Epithelial cell of esophagus (primary cell): ENCODE results near the gene DCXR.

ENCODE experiments used
- DNase-seq: peaks from one replicate; pipeline ENCODE4 v3.0.0; 2010; ENCODE audit warnings: low read depth
- H3K4me3 ChIP-seq: 2 replicates; pipeline ENCODE4 v1.5.1; 2011; ENCODE audit warnings: mild to moderate bottlenecking, low read length, control low read depth
- CTCF ChIP-seq: IDR thresholded peaks from 2 replicates; pipeline ENCODE4 v1.5.1; 2011; ENCODE audit warnings: low read depth, mild to moderate bottlenecking, low read length, control low read depth, inconsistent platforms; ENCODE audit not compliant: insufficient read depth; ENCODE audit errors: missing control alignments

DCXR gene

DNA sequence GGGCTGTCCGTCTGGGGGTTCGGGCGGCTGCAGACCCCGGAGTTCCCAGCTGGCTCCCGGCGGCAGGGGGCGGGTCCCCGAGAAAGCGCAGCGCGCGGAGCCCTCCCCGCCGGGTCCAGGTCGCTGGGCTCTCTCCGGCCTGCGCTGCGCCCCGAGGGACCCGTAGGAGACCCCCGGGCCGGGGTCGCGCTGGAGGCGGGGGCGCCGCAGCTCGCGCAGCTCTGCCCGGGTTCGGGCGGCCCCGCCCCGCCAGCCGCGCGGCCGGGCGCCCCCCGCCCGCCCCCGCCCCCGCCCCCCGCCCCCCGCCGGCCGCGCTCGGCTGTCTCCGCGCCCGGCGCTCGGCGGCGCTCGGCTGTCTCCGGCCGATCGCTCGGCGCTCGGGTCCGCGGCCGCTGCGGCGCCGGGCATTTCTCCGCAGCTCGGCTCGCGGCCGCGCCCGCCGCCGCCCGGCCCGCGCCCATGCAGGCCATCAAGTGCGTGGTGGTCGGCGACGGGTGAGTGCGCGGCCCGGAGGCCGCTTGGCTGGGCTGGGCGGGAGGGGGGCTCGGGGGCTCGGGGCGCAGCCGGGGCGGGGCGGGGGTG lies 6.1 kb downstream of the DCXR start, which contains the start of gene RAC3:
Gene RAC3, plus strand, starts transcription at position 376 of the 582 bp plus-strand sequence. Its CDS starts 84 bp downstream, at position 460.
- DNase-seq, result peak; percentile 38
- no peak for TF ChIP-seq CTCF
- H3K4me3 ChIP-seq, result peak within 1 kb of the TSS; percentile 50

- peak overlapping the region; percentile 47 for H3K4me3 ChIP-seq
- peak; percentile 75 for TF ChIP-seq CTCF
- DNase-seq, result peak; percentile 91
These were observed 6.8 kb downstream of the DCXR start for GRCh38 chr17:82030470-82031302.

GRCh38 chr17:82029990-82030469 lies 7.5 kb downstream of the DCXR start:
- no peak overlapping the region for H3K4me3 ChIP-seq
- no peak for DNase-seq
- TF ChIP-seq CTCF, result no peak

- TF ChIP-seq CTCF, result no peak
These were observed 8.1 kb downstream of the DCXR start for GRCh38 chr17:82029391-82029790.

GRCh38 chr17:82028966-82029365 lies 8.5 kb downstream of the DCXR start:
- no peak for TF ChIP-seq CTCF
- DNase-seq, result no peak
- H3K4me3 ChIP-seq, result no peak overlapping the region

More at GRCh38 chr17:82029391-82029790, 8.1 kb downstream of the DCXR start:
- H3K4me3 ChIP-seq, result no peak overlapping the region
- DNase-seq, result no peak

GRCh38 chr17:82028246-82028645 lies 9.3 kb downstream of the DCXR start:
- TF ChIP-seq CTCF, result no peak
- DNase-seq, result no peak
- H3K4me3 ChIP-seq, result no peak overlapping the region
